Measurements from ENCODE around the gene CUX1.

GRCh38 chr7:102230593-102230992, 413.2 kb downstream of the CUX1 start:
- TF ChIP-seq, protein P1, sequence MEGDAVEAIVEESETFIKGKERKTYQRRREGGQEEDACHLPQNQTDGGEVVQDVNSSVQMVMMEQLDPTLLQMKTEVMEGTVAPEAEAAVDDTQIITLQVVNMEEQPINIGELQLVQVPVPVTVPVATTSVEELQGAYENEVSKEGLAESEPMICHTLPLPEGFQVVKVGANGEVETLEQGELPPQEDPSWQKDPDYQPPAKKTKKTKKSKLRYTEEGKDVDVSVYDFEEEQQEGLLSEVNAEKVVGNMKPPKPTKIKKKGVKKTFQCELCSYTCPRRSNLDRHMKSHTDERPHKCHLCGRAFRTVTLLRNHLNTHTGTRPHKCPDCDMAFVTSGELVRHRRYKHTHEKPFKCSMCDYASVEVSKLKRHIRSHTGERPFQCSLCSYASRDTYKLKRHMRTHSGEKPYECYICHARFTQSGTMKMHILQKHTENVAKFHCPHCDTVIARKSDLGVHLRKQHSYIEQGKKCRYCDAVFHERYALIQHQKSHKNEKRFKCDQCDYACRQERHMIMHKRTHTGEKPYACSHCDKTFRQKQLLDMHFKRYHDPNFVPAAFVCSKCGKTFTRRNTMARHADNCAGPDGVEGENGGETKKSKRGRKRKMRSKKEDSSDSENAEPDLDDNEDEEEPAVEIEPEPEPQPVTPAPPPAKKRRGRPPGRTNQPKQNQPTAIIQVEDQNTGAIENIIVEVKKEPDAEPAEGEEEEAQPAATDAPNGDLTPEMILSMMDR (IDR thresholded peaks at IDR 0.05; ENCODE audit: low read length): no peak
- TF ChIP-seq EZH2phosphoT487 (IDR thresholded peaks at IDR 0.05; ENCODE audit: low read length): no peak

All from MM.1S (cell line).